H1 (cell line): ENCODE results near the gene PLIN4. TPM values are rescaled to one million over a fixed set of nuclear protein-coding genes. Genes with fewer than 3 reads are reported as not detected.

Source experiments
- EGR1 ChIP-seq: IDR thresholded peaks from 2 replicates; pipeline ENCODE4 v1.6.1; 2011; ENCODE audit warnings: low read depth, low read length, borderline replicate concordance
- polyA plus RNA-seq, 7 experiments: library from polyadenylated mRNA; depleted of rRNA in 3 of 7; stranded (reverse) in 5 of 7; unstranded in 2 of 7; fragments of >200 nt in 5 of 7; fragments of 200-250 nt in 2 of 7; gene quantifications; 1 replicate in 5 of 7; 2 replicates in 1 of 7; 4 replicates in 1 of 7; pipeline versions ENCODE4 v1.2.1 to v1.2.3, GENCODE V29; 2011 to 2013; ENCODE audit warnings: missing spikeins in 2 of 7, mixed read lengths in 2 of 7
- total RNA-seq: library from RNA; stranded (reverse); fragmentation: NEBNext Ultra II Directional; extraction: Animal tissue kit (Norgen Biotek cat#: 25700); gene quantifications from 2 replicates; pipeline ENCODE4 v1.2.1, GENCODE V29; 2021

Gene PLIN4
- total and polyA plus RNA-seq, 2 of the 8 experiments (the other 6 are each of a cell fraction or from before 2014, with no cell fraction given) = 0.35 to 0.45 TPM

DNA sequence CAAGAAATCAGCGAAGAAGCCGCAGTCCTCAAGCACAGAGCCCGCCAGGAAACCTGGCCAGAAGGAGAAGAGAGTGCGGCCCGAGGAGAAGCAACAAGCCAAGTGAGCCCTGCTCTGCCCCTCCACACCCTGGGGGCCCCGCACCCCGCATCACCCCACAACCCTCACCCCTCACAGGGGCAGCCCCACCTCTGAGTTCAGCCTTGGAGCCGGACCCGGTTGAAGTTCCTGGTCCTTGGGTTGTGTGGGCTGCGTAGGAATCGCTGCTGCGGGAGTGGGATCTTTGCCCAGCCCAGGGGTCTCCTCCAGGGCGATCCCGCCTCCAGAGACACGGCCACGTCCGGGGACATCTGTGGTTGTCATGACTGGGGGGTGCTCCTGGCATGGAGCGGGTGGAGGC, 22.0 kb downstream of the PLIN4 start (continued):
- no peak for TF ChIP-seq EGR1
